Neuronal stem cell (in vitro differentiated cells): ENCODE data around the gene IQCM. TPM values are rescaled to one million over a fixed set of nuclear protein-coding genes. Genes with fewer than 3 reads are reported as not detected.

Experiments
- DNase-seq: peaks from one replicate; pipeline ENCODE4 v3.0.0-alpha.2; 2013; ENCODE audit warnings: low spot score
- H2AFZ ChIP-seq: one replicate; pipeline ENCODE4 v1.6.1; 2013; ENCODE audit warnings: mild to moderate bottlenecking, low read length, inconsistent platforms
- H2AK5ac ChIP-seq: 2 replicates; pipeline ENCODE4 v1.6.1; 2013; ENCODE audit warnings: low read depth, mild to moderate bottlenecking, inconsistent platforms, low read length, moderate library complexity, mixed read lengths
- H2BK120ac ChIP-seq: 2 replicates; pipeline ENCODE4 v1.6.1; 2013; ENCODE audit warnings: low read depth, mild to moderate bottlenecking, inconsistent platforms, low read length, moderate library complexity, mixed read lengths
- H2BK12ac ChIP-seq: one replicate; pipeline ENCODE4 v1.6.1; 2013; ENCODE audit warnings: low read length, inconsistent platforms
- H2BK15ac ChIP-seq: 2 replicates; pipeline ENCODE4 v1.6.1; 2013; ENCODE audit warnings: mild to moderate bottlenecking, low read length, inconsistent platforms, mixed read lengths
- H2BK5ac ChIP-seq: one replicate; pipeline ENCODE4 v1.6.1; 2013; ENCODE audit warnings: inconsistent platforms, mild to moderate bottlenecking, low read length, moderate library complexity
- H3K14ac ChIP-seq: one replicate; pipeline ENCODE4 v1.6.1; 2013; ENCODE audit warnings: low read length, inconsistent platforms
- H3K18ac ChIP-seq: 2 replicates; pipeline ENCODE4 v1.6.1; 2013; ENCODE audit warnings: low read length, inconsistent platforms
- H3K23ac ChIP-seq: 2 replicates; pipeline ENCODE4 v1.6.1; 2013; ENCODE audit warnings: low read depth, mild to moderate bottlenecking, mixed read lengths, low read length, inconsistent platforms; ENCODE audit not compliant: poor library complexity
- H3K27ac ChIP-seq: replicated peaks from 3 replicates; pipeline ENCODE4 v1.5.1; 2013; ENCODE audit warnings: low read length, inconsistent platforms
- H3K27me3 ChIP-seq, 3 experiments: 2 replicates each; pipeline ENCODE4 v1.6.1; 2013; ENCODE audit warnings: low read length in 3 of 3, mild to moderate bottlenecking in 2 of 3, inconsistent platforms in 1 of 3, low read depth in 1 of 3, mixed read lengths in 1 of 3, moderate library complexity in 1 of 3; ENCODE audit not compliant: control insufficient read depth in 3 of 3, insufficient read depth in 3 of 3
- H3K36me3 ChIP-seq, 2 donors: replicated peaks in 1 of 2; 2 replicates each; pipeline ENCODE4 v1.6.1; 2013; ENCODE audit warnings: low read length in 2 of 2; ENCODE audit not compliant: control insufficient read depth in 2 of 2, insufficient read depth in 2 of 2
- H3K4ac ChIP-seq: 2 replicates; pipeline ENCODE4 v1.6.1; 2013; ENCODE audit warnings: inconsistent platforms, mild to moderate bottlenecking, low read length, moderate library complexity
- H3K4me1 ChIP-seq, 2 donors: 1 replicate in 1 of 2; 2 replicates in 1 of 2; pipeline ENCODE4 v1.6.1; 2013; ENCODE audit warnings: low read length in 2 of 2, low read depth in 1 of 2; ENCODE audit not compliant: control insufficient read depth in 2 of 2, insufficient read depth in 1 of 2
- H3K4me2 ChIP-seq: one replicate; pipeline ENCODE4 v1.6.1; 2013; ENCODE audit warnings: mild to moderate bottlenecking, low read length, inconsistent platforms; ENCODE audit not compliant: insufficient read depth, poor library complexity, severe bottlenecking
- H3K4me3 ChIP-seq, 2 donors: 2 replicates each; pipeline ENCODE4 v1.5.1; 2013; ENCODE audit warnings: low read length in 2 of 2, mild to moderate bottlenecking in 2 of 2, inconsistent platforms in 1 of 2, moderate library complexity in 1 of 2
- H3K79me1 ChIP-seq: one replicate; pipeline ENCODE4 v1.6.1; 2013; ENCODE audit warnings: low read depth, mild to moderate bottlenecking, inconsistent platforms, low read length, moderate library complexity
- H3K9ac ChIP-seq: one replicate; pipeline ENCODE4 v1.6.1; 2013; ENCODE audit warnings: mild to moderate bottlenecking, low read depth, low read length, inconsistent platforms; ENCODE audit not compliant: poor library complexity
- H3K9me3 ChIP-seq, 2 donors: replicated peaks in 1 of 2; 2 replicates each; pipeline versions ENCODE3 to v1.6.1; 2013; ENCODE audit warnings: low read length in 2 of 2, mild to moderate bottlenecking in 2 of 2, inconsistent platforms in 1 of 2, low read depth in 1 of 2, mixed read lengths in 1 of 2, moderate library complexity in 1 of 2; ENCODE audit not compliant: control insufficient read depth in 2 of 2, insufficient read depth in 1 of 2
- H4K8ac ChIP-seq: one replicate; pipeline ENCODE4 v1.6.1; 2013; ENCODE audit warnings: low read depth, mild to moderate bottlenecking, inconsistent platforms, low read length, moderate library complexity
- H4K91ac ChIP-seq: one replicate; pipeline ENCODE4 v1.6.1; 2013; ENCODE audit warnings: low read length, low read depth, mild to moderate bottlenecking, inconsistent platforms; ENCODE audit not compliant: poor library complexity
- WGBS, 2 donors: extraction: QIAGEN DNeasy Blood & Tissue Kit; methylation state at CpG; one replicate each; pipeline ENCODE4 v1.1.7; 2013; ENCODE audit warnings: missing lambda C conversion rate in 2 of 2, mixed read lengths in 1 of 2; ENCODE audit not compliant: insufficient read length in 2 of 2, insufficient replicate concordance in 1 of 2; ENCODE audit errors: extremely low coverage in 2 of 2; 5-methylcytosine and 5-hydroxymethylcytosine counted together
- polyA plus RNA-seq, 2 experiments: library from polyadenylated mRNA; stranded (reverse); fragments of 200-250 nt; gene quantifications; one replicate each; pipeline ENCODE4 v1.2.3, GENCODE V29; 2013

Gene IQCM
- polyA plus RNA-seq (2013, experiment 1 of 2), result not detected
- not detected for polyA plus RNA-seq (2013, experiment 2 of 2)

GRCh38 chr4:149815743-149816142 lies at the start of gene IQCM:
IQCM (minus strand) TSS chr4:149815843; CDS start chr4:149742691, 73,152 bp downstream.
- Histone ChIP-seq H2BK5ac (no peak within 1 kb of the TSS), H4K91ac (no peak within 1 kb of the TSS), H2BK12ac (no peak within 1 kb of the TSS), H3K4me2 (no peak within 1 kb of the TSS), H3K36me3 (no peaks in the 10 kb centered on the region), H2BK15ac (no peak within 1 kb of the TSS), H3K14ac (no peak within 1 kb of the TSS), H3K18ac (no peak within 1 kb of the TSS), H3K9ac (no peak within 1 kb of the TSS), H3K27ac (no peak within 1 kb of the TSS), H3K23ac (no peak within 1 kb of the TSS), H2AFZ (no peak within 1 kb of the TSS), H3K27me3 (no peaks in the 10 kb centered on the region), H2BK120ac (no peak within 1 kb of the TSS), H3K9me3 (no peaks in the 10 kb centered on the region), H3K4me1 (no peaks in the 10 kb centered on the region), H2AK5ac (no peak within 1 kb of the TSS), H3K79me1 (no peaks in the 10 kb centered on the region), H3K4me3 (no peak within 1 kb of the TSS), H4K8ac (no peak within 1 kb of the TSS), H3K4ac (no peak within 1 kb of the TSS)
- DNase-seq, result no peak
- WGBS, 2 donors, result no CpG with 5 or more reads among the region's 1 CpG

- no peak overlapping the region for H3K18ac ChIP-seq
- H3K4me2 ChIP-seq, result no peak overlapping the region
- no peak overlapping the region for H2BK5ac ChIP-seq
- no peak overlapping the region for H2BK15ac ChIP-seq
- H3K4me1 ChIP-seq, result no peaks in the 10 kb centered on the region
- no peak overlapping the region for H4K8ac ChIP-seq
- H3K9me3 ChIP-seq, result no peaks in the 10 kb centered on the region
- no peak overlapping the region for H2BK12ac ChIP-seq
- no peak overlapping the region for H3K4me3 ChIP-seq
- H3K23ac ChIP-seq, result no peak overlapping the region
- H3K14ac ChIP-seq, result no peak overlapping the region
- no peak overlapping the region for H3K4ac ChIP-seq
- no peak overlapping the region for H4K91ac ChIP-seq
- no CpG with 5 or more reads among the region's 3 CpGs for WGBS, 2 donors
- no peaks in the 10 kb centered on the region for H3K36me3 ChIP-seq
- no peak overlapping the region for H3K27ac ChIP-seq
- no peaks in the 10 kb centered on the region for H3K27me3 ChIP-seq
- H2BK120ac ChIP-seq, result no peak overlapping the region
- DNase-seq, result no peak
- no peak overlapping the region for H2AFZ ChIP-seq
- H3K79me1 ChIP-seq, result no peaks in the 10 kb centered on the region
- no peak overlapping the region for H3K9ac ChIP-seq
- H2AK5ac ChIP-seq, result no peak overlapping the region
These were observed 41.8 kb upstream of the IQCM start for GRCh38 chr4:149857446-149857845.

GRCh38 chr4:149845743-149846142 lies 30.1 kb upstream of the IQCM start:
- H3K36me3 ChIP-seq, result no peaks in the 10 kb centered on the region
- H4K8ac ChIP-seq, result no peak overlapping the region
- no peak overlapping the region for H3K18ac ChIP-seq
- no peak overlapping the region for H3K27ac ChIP-seq
- no peak overlapping the region for H3K4ac ChIP-seq
- no peak overlapping the region for H2BK5ac ChIP-seq
- H3K79me1 ChIP-seq, result no peaks in the 10 kb centered on the region
- H4K91ac ChIP-seq, result no peak overlapping the region
- no peak overlapping the region for H2AFZ ChIP-seq
- H3K9ac ChIP-seq, result no peak overlapping the region
- no peak overlapping the region for H3K23ac ChIP-seq
- H3K14ac ChIP-seq, result no peak overlapping the region
- no peak overlapping the region for H2BK12ac ChIP-seq
- H2AK5ac ChIP-seq, result no peak overlapping the region
- peaks cover 0 to 2% of the 10 kb centered on the region in 2 donors for H3K9me3 ChIP-seq
- no peak overlapping the region for H3K4me3 ChIP-seq
- H3K4me2 ChIP-seq, result no peak overlapping the region
- H3K4me1 ChIP-seq, result no peaks in the 10 kb centered on the region
- no peak overlapping the region for H2BK120ac ChIP-seq
- no peak overlapping the region for H2BK15ac ChIP-seq
- no peaks in the 10 kb centered on the region for H3K27me3 ChIP-seq
- DNase-seq, result no peak

- Histone ChIP-seq H3K4me3 (no peak overlapping the region), H2AFZ (no peak overlapping the region), H4K8ac (no peak overlapping the region), H3K27ac (no peak overlapping the region), H3K9me3 (peaks cover 0 to 2% of the 10 kb centered on the region in 2 donors), H3K4ac (no peak overlapping the region), H4K91ac (no peak overlapping the region), H3K23ac (no peak overlapping the region), H2BK15ac (no peak overlapping the region), H3K14ac (no peak overlapping the region), H2BK12ac (no peak overlapping the region), H2BK5ac (no peak overlapping the region), H2BK120ac (no peak overlapping the region), H3K36me3 (no peaks in the 10 kb centered on the region), H3K27me3 (no peaks in the 10 kb centered on the region), H3K4me1 (no peaks in the 10 kb centered on the region), H3K9ac (no peak overlapping the region), H3K4me2 (no peak overlapping the region), H3K18ac (no peak overlapping the region), H3K79me1 (no peaks in the 10 kb centered on the region), H2AK5ac (no peak overlapping the region)
- no CpG with 5 or more reads among the region's 1 CpG for WGBS, 2 donors
- no peak for DNase-seq
These were observed 26.0 kb upstream of the IQCM start for GRCh38 chr4:149841686-149842085.
